Measurements from ENCODE around the gene PGAP2.
"Not testable (repeated sequence)": the region's sequence is repeated elsewhere in the genome, so short reads cannot be mapped to it uniquely, and the experiment has no call there.

PGAP2 gene

GRCh38 chr11:3803726-3804495, 4.4 kb upstream of the PGAP2 start:
- DNase-seq (ENCODE audit: low read depth, low spot score), result no peak

- DNase-seq (ENCODE audit: low read depth, low spot score), result no peak
These were observed 682 bp downstream of the PGAP2 start for GRCh38 chr11:3808861-3809623.

GRCh38 chr11:3809624-3809928, 1.2 kb downstream of the PGAP2 start:
- no peak for DNase-seq (ENCODE audit: low read depth, low spot score)

GRCh38 chr11:3810446-3810845, 2.1 kb downstream of the PGAP2 start:
- no peak for DNase-seq (ENCODE audit: low read depth, low spot score)

GRCh38 chr11:3810951-3811350, 2.6 kb downstream of the PGAP2 start:
- no peak for DNase-seq (ENCODE audit: low read depth, low spot score)

- not testable (repeated sequence) for DNase-seq (ENCODE audit: low read depth, low spot score)
These were observed 6.5 kb downstream of the PGAP2 start for GRCh38 chr11:3814832-3815231.

- DNase-seq (ENCODE audit: low read depth, low spot score), result no peak
These were observed 7.5 kb downstream of the PGAP2 start for GRCh38 chr11:3815845-3816244.

- DNase-seq (ENCODE audit: low read depth, low spot score), result no peak
These were observed 8.3 kb downstream of the PGAP2 start for GRCh38 chr11:3816673-3817072.

- no peak for DNase-seq (ENCODE audit: low read depth, low spot score)
These were observed 8.9 kb downstream of the PGAP2 start for GRCh38 chr11:3817181-3817800.

- DNase-seq (ENCODE audit: low read depth, low spot score), result no peak
These were observed 12.6 kb downstream of the PGAP2 start for GRCh38 chr11:3820971-3821370.

GRCh38 chr11:3822312-3822711, 14.0 kb downstream of the PGAP2 start:
- DNase-seq (ENCODE audit: low read depth, low spot score), result no peak

- DNase-seq (ENCODE audit: low read depth, low spot score), result no peak
These were observed 14.9 kb downstream of the PGAP2 start for GRCh38 chr11:3823303-3823702.

- DNase-seq (ENCODE audit: low read depth, low spot score), result no peak
These were observed 15.6 kb downstream of the PGAP2 start for GRCh38 chr11:3823762-3824506.

GRCh38 chr11:3824714-3825472, 16.5 kb downstream of the PGAP2 start:
- no peak for DNase-seq (ENCODE audit: low read depth, low spot score)

GRCh38 chr11:3825473-3826154, 17.3 kb downstream of the PGAP2 start:
- DNase-seq (ENCODE audit: low read depth, low spot score), result no peak

GRCh38 chr11:3826721-3827120, 18.4 kb downstream of the PGAP2 start:
- no peak for DNase-seq (ENCODE audit: low read depth, low spot score)

- DNase-seq (ENCODE audit: low read depth, low spot score), result no peak
These were observed 19.2 kb downstream of the PGAP2 start for GRCh38 chr11:3827434-3828186.

GRCh38 chr11:3830088-3830487, 21.7 kb downstream of the PGAP2 start:
- no peak for DNase-seq (ENCODE audit: low read depth, low spot score)

- no peak for DNase-seq (ENCODE audit: low read depth, low spot score)
These were observed 22.4 kb downstream of the PGAP2 start for GRCh38 chr11:3830730-3831129.

Data from smooth muscle cell of the brain vasculature (primary cell).